PC-9 (cell line): ENCODE data around the gene SIGLEC8. TPM values are rescaled to one million over a fixed set of nuclear protein-coding genes. Genes with fewer than 3 reads are reported as not detected.

Experiments used
- BruUV-seq: library from RNA; stranded (reverse); fragments of 400-500 nt; replicated peaks from 2 replicates; lab custom pipeline; 2021; lab: Mats Ljungman, UMichigan
- CTCF ChIA-PET: fragments of 300-600 bp; sonication (Branson Sonifier 250); formaldehyde crosslinking; loops from one replicate; lab custom pipeline; 2022; ENCODE audit warnings: antibody characterized with exemption; lab: Charles Lee
- POLR2A ChIA-PET: fragments of 300-600 bp; sonication (Branson Sonifier 250); formaldehyde crosslinking; loops from one replicate; lab custom pipeline; 2022; ENCODE audit warnings: antibody characterized with exemption; ENCODE audit not compliant: unreplicated experiment; lab: Charles Lee
- DNase-seq, 2 experiments: peaks; one replicate each; pipeline versions ENCODE4 v3.0.0 to v3.0.0-alpha.2; 2015 to 2022; ENCODE audit warnings: mixed read lengths in 1 of 2
- H2AFZ ChIP-seq: fragments of 200-600 bp; sonication (generic); 2 replicates; pipeline ENCODE4 v1.8.1; 2017; ENCODE audit warnings: antibody characterized with exemption
- H3F3A ChIP-seq: fragments of 200-600 bp; sonication (generic); 2 replicates; pipeline ENCODE4 v1.8.1; 2017; ENCODE audit warnings: antibody characterized with exemption, mild to moderate bottlenecking, low read depth; ENCODE audit not compliant: insufficient read depth
- H3K27ac ChIP-seq: fragments of 200-600 bp; sonication (generic); 2 replicates; pipeline ENCODE4 v1.6.1; 2016; ENCODE audit warnings: mixed run types
- H3K27me3 ChIP-seq: fragments of 200-600 bp; sonication (generic); 2 replicates; pipeline ENCODE4 v1.6.1; 2016; ENCODE audit warnings: low read depth, mixed run types; ENCODE audit not compliant: insufficient read depth
- H3K36me3 ChIP-seq: fragments of 200-600 bp; sonication (generic); 2 replicates; pipeline ENCODE4 v1.6.1; 2016; ENCODE audit warnings: low read depth, mixed run types
- H3K4me1 ChIP-seq: fragments of 200-600 bp; sonication (generic); replicated peaks from 2 replicates; pipeline ENCODE4 v1.6.1; 2016; ENCODE audit warnings: mixed run types; ENCODE audit not compliant: insufficient read depth
- H3K4me2 ChIP-seq: fragments of 200-600 bp; sonication (generic); 2 replicates; pipeline ENCODE4 v1.6.1; 2017; ENCODE audit warnings: mixed run types
- H3K4me3 ChIP-seq: fragments of 200-600 bp; sonication (generic); 2 replicates; pipeline ENCODE4 v1.6.1; 2016; ENCODE audit warnings: mixed run types
- H3K79me2 ChIP-seq: fragments of 200-600 bp; sonication (generic); 2 replicates; pipeline ENCODE4 v1.6.1; 2017; ENCODE audit warnings: low read depth, mixed run types
- H3K9me2 ChIP-seq: fragments of 200-600 bp; sonication (generic); 2 replicates; pipeline ENCODE4 v1.8.1; 2017; ENCODE audit warnings: mild to moderate bottlenecking; ENCODE audit not compliant: insufficient read depth
- H3K9me3 ChIP-seq: fragments of 200-600 bp; sonication (generic); 2 replicates; pipeline ENCODE4 v1.8.1; 2016; ENCODE audit warnings: low read depth; ENCODE audit not compliant: insufficient read depth
- H4K20me1 ChIP-seq: fragments of 200-600 bp; sonication (generic); 2 replicates; pipeline ENCODE4 v1.8.1; 2017; ENCODE audit not compliant: insufficient read depth
- EZH2 ChIP-seq: fragments of 200-600 bp; sonication (generic); IDR thresholded peaks from 2 replicates; pipeline ENCODE4 v1.8.0; 2017; ENCODE audit warnings: antibody characterized with exemption, low read depth
- intact Hi-C: fragments of 100-400 bp; cut with micrococcal nuclease; formaldehyde crosslinking; loops from one replicate; pipeline ENCODE4 v1.10.0; 2022; ENCODE audit not compliant: unreplicated experiment
- total RNA-seq: library from RNA; stranded (reverse); gene quantifications from 2 replicates; pipeline ENCODE4 v1.2.3, GENCODE V29; 2021
- TF ChIP-seq, protein P1 (sequence below): fragments of 200-600 bp; sonication (generic); conservative IDR thresholded peaks from 2 replicates; pipeline ENCODE4 v1.6.1; 2017; ENCODE audit warnings: mixed run types, antibody characterized with exemption, mild to moderate bottlenecking, moderate library complexity

The SIGLEC8 gene
- total RNA-seq, 1 experiment from 2014 or later: not detected

DNA sequence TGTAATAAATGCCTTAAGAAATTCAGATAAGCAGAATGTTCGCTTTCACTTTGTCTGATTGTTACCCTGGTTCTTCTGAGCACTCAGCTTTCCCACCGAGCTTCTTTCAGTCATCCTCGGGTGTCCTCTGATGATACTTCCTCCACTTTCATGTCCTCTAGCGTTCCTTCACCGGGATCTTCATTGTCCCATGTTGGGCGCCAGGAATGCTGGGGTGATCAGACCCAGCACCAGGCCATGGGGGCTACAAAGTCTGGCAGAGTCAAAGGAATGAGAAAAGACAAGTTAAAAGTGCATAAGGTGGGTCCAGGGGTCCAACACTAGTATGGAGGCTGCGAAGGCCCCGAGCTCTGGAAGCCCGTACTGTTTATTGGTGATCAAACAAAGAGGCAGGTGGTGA, 56.1 kb downstream of the SIGLEC8 start:
- DNase-seq: no peak
- Histone ChIP-seq H3K27ac (no peak overlapping the region), H3K36me3 (no peaks in the 10 kb centered on the region), H3F3A (no peaks in the 10 kb centered on the region), H3K4me3 (no peak overlapping the region), H3K9me3 (peaks cover 6% of the 10 kb centered on the region; the same call in 1 of the 2 replicates), H2AFZ (no peak overlapping the region), H3K79me2 (no peaks in the 10 kb centered on the region), H3K9me2 (no peaks in the 10 kb centered on the region), H3K27me3 (no peaks in the 10 kb centered on the region), H3K4me1 (no peaks in the 10 kb centered on the region), H3K4me2 (no peak overlapping the region), H4K20me1 (no peaks in the 10 kb centered on the region)
- ChIA-PET CTCF (no interaction called here), POLR2A (interaction anchor here (1.0 kb wide), 1 partner anchor 33 kb away, joined by 3 read pairs; no protein-coding TSS in a partner anchor)
- intact Hi-C loops: no loop called here
- no peak for TF ChIP-seq EZH2
- TF ChIP-seq, protein P1, sequence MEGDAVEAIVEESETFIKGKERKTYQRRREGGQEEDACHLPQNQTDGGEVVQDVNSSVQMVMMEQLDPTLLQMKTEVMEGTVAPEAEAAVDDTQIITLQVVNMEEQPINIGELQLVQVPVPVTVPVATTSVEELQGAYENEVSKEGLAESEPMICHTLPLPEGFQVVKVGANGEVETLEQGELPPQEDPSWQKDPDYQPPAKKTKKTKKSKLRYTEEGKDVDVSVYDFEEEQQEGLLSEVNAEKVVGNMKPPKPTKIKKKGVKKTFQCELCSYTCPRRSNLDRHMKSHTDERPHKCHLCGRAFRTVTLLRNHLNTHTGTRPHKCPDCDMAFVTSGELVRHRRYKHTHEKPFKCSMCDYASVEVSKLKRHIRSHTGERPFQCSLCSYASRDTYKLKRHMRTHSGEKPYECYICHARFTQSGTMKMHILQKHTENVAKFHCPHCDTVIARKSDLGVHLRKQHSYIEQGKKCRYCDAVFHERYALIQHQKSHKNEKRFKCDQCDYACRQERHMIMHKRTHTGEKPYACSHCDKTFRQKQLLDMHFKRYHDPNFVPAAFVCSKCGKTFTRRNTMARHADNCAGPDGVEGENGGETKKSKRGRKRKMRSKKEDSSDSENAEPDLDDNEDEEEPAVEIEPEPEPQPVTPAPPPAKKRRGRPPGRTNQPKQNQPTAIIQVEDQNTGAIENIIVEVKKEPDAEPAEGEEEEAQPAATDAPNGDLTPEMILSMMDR: no peak
- BruUV-seq: no TSS peak

Other genes with a start within 250 kb of the SIGLEC8 start
- gene CD33, start 233.4 kb downstream of the SIGLEC8 start, total RNA-seq: not detected in 2 replicates
- gene SIGLECL1, start 207.4 kb downstream of the SIGLEC8 start, total RNA-seq: not detected in 2 replicates
- gene IGLON5, start 146.8 kb downstream of the SIGLEC8 start, total RNA-seq: not detected in 2 replicates
- 2.3 and 2.8 TPM in 2 replicates for gene VSIG10L, start 116.3 kb downstream of the SIGLEC8 start, total RNA-seq
- gene ETFB, start 92.1 kb downstream of the SIGLEC8 start, total RNA-seq: 204 and 252 TPM in 2 replicates
- gene CLDND2, start 89.5 kb downstream of the SIGLEC8 start, total RNA-seq: 1.5 and 4.5 TPM in 2 replicates
- gene NKG7, start 85.8 kb downstream of the SIGLEC8 start, total RNA-seq: not detected in 2 replicates
- gene LIM2, start 70.5 kb downstream of the SIGLEC8 start, total RNA-seq: not detected in 2 replicates
- 0.48 and 0.90 TPM in 2 replicates for gene C19orf84, start 67.9 kb downstream of the SIGLEC8 start, total RNA-seq
- gene SIGLEC10, start 40.8 kb downstream of the SIGLEC8 start, total RNA-seq: not detected in 2 replicates
- not detected in 2 replicates for gene CEACAM18, start 20.1 kb upstream of the SIGLEC8 start, total RNA-seq
- gene SIGLEC12, start 43.3 kb upstream of the SIGLEC8 start, total RNA-seq: not detected in 2 replicates
- not detected in 2 replicates for gene SIGLEC6, start 73.2 kb upstream of the SIGLEC8 start, total RNA-seq
- gene ZNF175, start 112.8 kb upstream of the SIGLEC8 start, total RNA-seq: 11.7 and 12.5 TPM in 2 replicates
- not detected in 2 replicates for gene SIGLEC5, start 171.9 kb upstream of the SIGLEC8 start, total RNA-seq
- not detected in 2 replicates for gene SIGLEC14, start 188.4 kb upstream of the SIGLEC8 start, total RNA-seq
- 29.5 and 40.5 TPM in 2 replicates for gene SPACA6, start 234.9 kb upstream of the SIGLEC8 start, total RNA-seq